ENCODE results near the gene PITX3.

PITX3 gene

DNA sequence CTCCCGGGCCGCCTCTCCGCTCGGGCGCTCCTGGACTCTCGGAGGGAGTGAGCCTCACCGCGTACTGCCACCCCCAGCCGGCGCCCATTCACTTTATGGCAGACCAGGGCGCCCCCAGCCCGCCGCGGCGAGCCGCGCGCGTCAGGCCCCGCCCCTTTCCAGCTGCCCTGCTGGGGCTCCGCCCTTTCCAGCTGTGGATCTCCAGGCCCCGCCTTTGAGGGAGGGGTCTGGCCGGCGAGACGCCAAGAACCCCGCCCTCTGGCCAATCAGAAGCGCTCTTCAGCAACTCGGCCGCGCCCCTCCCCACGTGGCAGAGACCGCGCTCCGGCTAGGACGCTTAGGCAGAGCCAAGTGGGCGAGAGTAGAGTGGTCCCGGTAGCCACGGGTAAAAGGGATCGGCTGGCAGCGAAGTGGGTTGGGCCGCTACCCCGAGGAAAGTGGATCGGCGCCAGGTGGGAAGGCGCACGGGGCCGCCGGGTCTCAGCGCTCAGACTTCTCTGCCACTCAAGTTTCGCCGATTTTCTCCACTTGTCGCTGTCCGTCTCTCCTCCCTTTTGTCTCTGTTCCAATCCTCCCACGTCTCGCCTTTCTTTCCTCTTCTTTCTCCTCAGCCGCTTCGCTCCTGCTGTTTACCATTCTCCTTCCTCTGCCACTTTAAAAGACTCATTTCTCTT lies at the start of gene PITX3:
PITX3 (minus strand) TSS at position 69 of the 674 bp plus-strand sequence. CDS start 9,432 bp downstream, outside the sequence.
- TF ChIP-seq, protein P1, sequence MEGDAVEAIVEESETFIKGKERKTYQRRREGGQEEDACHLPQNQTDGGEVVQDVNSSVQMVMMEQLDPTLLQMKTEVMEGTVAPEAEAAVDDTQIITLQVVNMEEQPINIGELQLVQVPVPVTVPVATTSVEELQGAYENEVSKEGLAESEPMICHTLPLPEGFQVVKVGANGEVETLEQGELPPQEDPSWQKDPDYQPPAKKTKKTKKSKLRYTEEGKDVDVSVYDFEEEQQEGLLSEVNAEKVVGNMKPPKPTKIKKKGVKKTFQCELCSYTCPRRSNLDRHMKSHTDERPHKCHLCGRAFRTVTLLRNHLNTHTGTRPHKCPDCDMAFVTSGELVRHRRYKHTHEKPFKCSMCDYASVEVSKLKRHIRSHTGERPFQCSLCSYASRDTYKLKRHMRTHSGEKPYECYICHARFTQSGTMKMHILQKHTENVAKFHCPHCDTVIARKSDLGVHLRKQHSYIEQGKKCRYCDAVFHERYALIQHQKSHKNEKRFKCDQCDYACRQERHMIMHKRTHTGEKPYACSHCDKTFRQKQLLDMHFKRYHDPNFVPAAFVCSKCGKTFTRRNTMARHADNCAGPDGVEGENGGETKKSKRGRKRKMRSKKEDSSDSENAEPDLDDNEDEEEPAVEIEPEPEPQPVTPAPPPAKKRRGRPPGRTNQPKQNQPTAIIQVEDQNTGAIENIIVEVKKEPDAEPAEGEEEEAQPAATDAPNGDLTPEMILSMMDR (IDR thresholded peaks at IDR 0.05; ENCODE audit: insufficient read depth, low read length, missing control alignments): no peak
- CTCF ChIA-PET: interaction anchor here (1.3 to 17.7 kb wide), 3 partner anchors 13 to 152 kb away, joined by 6 to 942 read pairs (median 68); partner anchors contain the start of gene ELOVL3
- no peak for DNase-seq (ENCODE audit: low read depth, low spot score)
- POLR2A ChIA-PET: interaction anchor here (0.5 to 1.3 kb wide), 3 partner anchors 12 to 134 kb away, joined by 3 to 5 read pairs (median 4); no protein-coding TSS in a partner anchor
- peak within 1 kb of the TSS; percentile 73 for H3K4me3 ChIP-seq (ENCODE audit: low read depth, low read length)

- H3K4me3 ChIP-seq (ENCODE audit: low read depth, low read length): no peak overlapping the region
- ChIA-PET POLR2A (no interaction called here), CTCF (interaction anchor here (2.5 kb wide), 1 partner anchor 8 kb away, joined by 6 read pairs; no protein-coding TSS in a partner anchor)
- TF ChIP-seq, protein P1 (IDR thresholded peaks at IDR 0.05; ENCODE audit: insufficient read depth, low read length, missing control alignments): no peak
- no peak for DNase-seq (ENCODE audit: low read depth, low spot score)
Observed at GRCh38 chr10:102289840-102290239, 48.5 kb upstream of the PITX3 start.

DNA sequence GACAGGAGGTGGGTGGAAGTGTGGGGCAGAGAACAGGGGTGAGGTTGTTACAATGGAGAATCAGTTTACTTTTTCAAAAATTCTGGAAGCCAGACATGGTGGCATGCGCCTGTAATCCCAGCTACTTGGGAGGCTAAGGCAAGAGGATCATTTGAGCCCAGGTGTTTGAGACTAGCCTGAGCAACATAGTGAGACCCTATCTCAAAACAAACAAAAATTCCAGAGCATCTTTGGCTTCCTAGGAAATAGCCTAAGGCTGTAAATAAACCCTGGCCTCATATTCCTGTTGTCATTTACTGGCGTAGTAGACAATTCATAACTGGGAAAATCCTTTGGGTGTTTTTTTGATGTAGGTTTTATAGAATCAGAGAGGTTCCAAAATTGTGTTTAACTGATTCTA lies 48.0 kb upstream of the PITX3 start:
- CTCF ChIA-PET: interaction anchor here (1.2 to 2.5 kb wide), 3 partner anchors 9 to 62 kb away, joined by 4 to 6 read pairs (median 4); no protein-coding TSS in a partner anchor
- H3K4me3 ChIP-seq (ENCODE audit: low read depth, low read length): no peak overlapping the region
- POLR2A ChIA-PET: no interaction called here
- no peak for DNase-seq (ENCODE audit: low read depth, low spot score)
- TF ChIP-seq, protein P1 (IDR thresholded peaks at IDR 0.05; ENCODE audit: insufficient read depth, low read length, missing control alignments): no peak

DNA sequence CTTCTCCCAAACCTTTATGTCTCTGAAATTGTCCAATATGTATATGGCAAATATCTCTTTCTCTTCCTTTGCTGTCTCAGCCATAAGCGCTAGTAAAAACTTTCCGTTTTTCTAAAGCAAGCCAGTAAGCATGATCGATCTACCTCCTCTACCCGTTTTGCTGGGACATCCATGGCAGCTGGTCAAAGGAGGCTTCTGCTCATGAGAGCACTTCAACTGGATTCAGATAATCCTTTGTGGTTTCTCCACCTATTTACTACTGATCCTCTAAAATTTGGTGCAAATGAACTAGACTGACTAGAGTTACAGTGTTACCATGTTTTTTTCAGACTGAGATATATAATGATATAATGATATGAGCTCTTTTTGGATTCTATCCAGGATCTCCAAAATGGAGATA lies 46.7 kb upstream of the PITX3 start:
- ChIA-PET POLR2A (no interaction called here), CTCF (interaction anchor here (0.7 to 2.5 kb wide), 4 partner anchors 10 to 63 kb away, joined by 4 to 6 read pairs (median 4); no protein-coding TSS in a partner anchor)
- TF ChIP-seq, protein P1 (IDR thresholded peaks at IDR 0.05; ENCODE audit: insufficient read depth, low read length, missing control alignments): no peak
- no peak for DNase-seq (ENCODE audit: low read depth, low spot score)
- no peak overlapping the region for H3K4me3 ChIP-seq (ENCODE audit: low read depth, low read length)

GRCh38 chr10:102287538-102287937 lies 46.2 kb upstream of the PITX3 start:
- ChIA-PET CTCF (interaction anchor here (1.5 to 2.5 kb wide), 5 partner anchors 11 to 64 kb away, joined by 4 to 6 read pairs (median 4); no protein-coding TSS in a partner anchor), POLR2A (interaction anchor here (0.5 kb wide), 1 partner anchor 11 kb away, joined by 3 read pairs; no protein-coding TSS in a partner anchor)
- no peak for DNase-seq (ENCODE audit: low read depth, low spot score)
- TF ChIP-seq, protein P1 (IDR thresholded peaks at IDR 0.05; ENCODE audit: insufficient read depth, low read length, missing control alignments): no peak
- H3K4me3 ChIP-seq (ENCODE audit: low read depth, low read length): no peak overlapping the region

- CTCF ChIA-PET: interaction anchor here (1.5 to 1.6 kb wide), 3 partner anchors 11 to 65 kb away, joined by 4 to 5 read pairs (median 4); no protein-coding TSS in a partner anchor
- H3K4me3 ChIP-seq (ENCODE audit: low read depth, low read length): no peak overlapping the region
- DNase-seq (ENCODE audit: low read depth, low spot score): no peak
- TF ChIP-seq, protein P1 (IDR thresholded peaks at IDR 0.05; ENCODE audit: insufficient read depth, low read length, missing control alignments): no peak
- POLR2A ChIA-PET: no interaction called here
Observed at GRCh38 chr10:102286216-102286615, 44.9 kb upstream of the PITX3 start.
